Measurements from ENCODE around the gene MOK.

- TF ChIP-seq CTCF (IDR thresholded peaks at IDR 0.05): no peak
- TF ChIP-seq POLR2A (IDR thresholded peaks at IDR 0.05): no peak
Measured at GRCh38 chr14:102326583-102326982, 21.6 kb upstream of the MOK start.
